Liver (tissue), 2 donors: Measurements from ENCODE around the gene MYO1F.

ENCODE experiments used
- YY1 ChIP-seq: IDR thresholded peaks from 2 replicates; pipeline ENCODE4 v1.6.1; 2016; ENCODE audit warnings: antibody characterized with exemption, mild to moderate bottlenecking
- TF ChIP-seq, protein P1 (sequence below): IDR thresholded peaks from 2 replicates; pipeline ENCODE4 v1.6.1; 2016; ENCODE audit warnings: antibody characterized with exemption
- donor health status: healthy.

DNA sequence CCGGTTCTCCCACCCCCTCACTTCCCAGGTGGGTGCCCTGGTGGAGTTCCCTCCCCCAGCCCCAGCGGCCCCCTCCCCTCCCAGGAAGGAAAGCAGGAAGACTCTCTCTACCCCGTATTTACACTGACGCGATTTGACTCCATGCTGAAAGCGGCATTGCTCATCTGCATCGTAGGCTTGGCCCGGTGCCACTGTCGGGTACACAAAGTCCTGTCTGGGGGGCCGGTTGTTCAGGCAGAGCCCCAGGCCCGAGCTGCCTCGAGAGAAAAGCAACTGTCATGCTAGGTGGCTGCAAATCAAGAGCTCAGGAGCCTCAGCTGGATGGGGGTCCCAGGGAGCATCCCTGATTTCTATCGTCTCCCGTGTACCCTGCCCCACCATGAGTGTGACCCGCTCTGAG, 18.4 kb upstream of the MYO1F start:
- TF ChIP-seq, protein P1, sequence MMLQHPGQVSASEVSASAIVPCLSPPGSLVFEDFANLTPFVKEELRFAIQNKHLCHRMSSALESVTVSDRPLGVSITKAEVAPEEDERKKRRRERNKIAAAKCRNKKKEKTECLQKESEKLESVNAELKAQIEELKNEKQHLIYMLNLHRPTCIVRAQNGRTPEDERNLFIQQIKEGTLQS: no peak
- TF ChIP-seq YY1: no peak
